GM19463 (cell line): ENCODE measurements around the gene ESYT3.
A peak's percentile ranks its signal among the peaks of the same experiment; 100 is the strongest.
"Not testable (repeated sequence)": the region's sequence is repeated elsewhere in the genome, so short reads cannot be mapped to it uniquely, and the experiment has no call there.

Experiments
- ATAC-seq: cut with Tn5 transposase; IDR thresholded peaks from one replicate; pipeline ENCODE4 v1.9.1; 2021; ENCODE audit warnings: mild to moderate bottlenecking, moderate library complexity; ENCODE audit not compliant: unreplicated experiment

The ESYT3 gene

GRCh38 chr3:138484672-138485071, 50.3 kb downstream of the ESYT3 start:
- not testable (repeated sequence) for ATAC-seq

DNA sequence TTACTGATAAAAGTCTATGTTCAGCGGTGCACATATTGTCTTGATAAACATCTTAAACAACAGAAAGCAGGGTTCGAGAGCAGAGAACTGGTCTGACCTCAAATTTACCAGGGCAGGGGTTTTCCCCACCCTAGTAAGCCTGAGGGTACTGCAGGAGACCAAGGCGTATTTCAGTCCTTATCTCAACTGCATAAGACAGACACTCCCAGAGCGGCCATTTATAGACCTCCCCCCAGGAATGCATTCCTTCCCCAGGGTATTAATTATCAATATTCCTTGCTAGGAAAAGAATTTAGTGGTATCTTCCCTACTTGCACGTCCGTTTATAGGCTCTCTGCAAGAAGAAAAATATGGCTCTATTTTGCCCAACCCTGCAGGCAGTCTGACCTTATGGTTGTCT, 52.2 kb downstream of the ESYT3 start:
- ATAC-seq, result not testable (repeated sequence)

DNA sequence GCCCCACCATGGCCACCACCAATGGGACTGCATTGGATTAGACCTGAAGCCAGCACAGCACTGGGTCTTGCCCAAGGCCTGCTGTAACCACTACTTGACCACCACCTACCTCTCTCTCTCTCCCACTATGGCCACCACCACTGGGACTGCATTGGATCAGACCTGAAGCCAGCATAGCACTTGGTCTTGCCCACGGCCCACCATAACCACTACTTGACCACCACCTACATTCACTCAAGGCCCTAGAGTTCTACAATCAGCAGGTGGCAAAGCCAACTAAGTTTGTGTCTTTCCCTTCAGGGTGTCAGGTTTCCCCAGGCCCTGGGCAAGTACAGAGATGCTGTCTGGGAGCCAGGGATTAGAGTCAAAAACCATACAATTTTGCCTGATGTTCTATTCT, 57.6 kb downstream of the ESYT3 start:
- ATAC-seq, result no peak

DNA sequence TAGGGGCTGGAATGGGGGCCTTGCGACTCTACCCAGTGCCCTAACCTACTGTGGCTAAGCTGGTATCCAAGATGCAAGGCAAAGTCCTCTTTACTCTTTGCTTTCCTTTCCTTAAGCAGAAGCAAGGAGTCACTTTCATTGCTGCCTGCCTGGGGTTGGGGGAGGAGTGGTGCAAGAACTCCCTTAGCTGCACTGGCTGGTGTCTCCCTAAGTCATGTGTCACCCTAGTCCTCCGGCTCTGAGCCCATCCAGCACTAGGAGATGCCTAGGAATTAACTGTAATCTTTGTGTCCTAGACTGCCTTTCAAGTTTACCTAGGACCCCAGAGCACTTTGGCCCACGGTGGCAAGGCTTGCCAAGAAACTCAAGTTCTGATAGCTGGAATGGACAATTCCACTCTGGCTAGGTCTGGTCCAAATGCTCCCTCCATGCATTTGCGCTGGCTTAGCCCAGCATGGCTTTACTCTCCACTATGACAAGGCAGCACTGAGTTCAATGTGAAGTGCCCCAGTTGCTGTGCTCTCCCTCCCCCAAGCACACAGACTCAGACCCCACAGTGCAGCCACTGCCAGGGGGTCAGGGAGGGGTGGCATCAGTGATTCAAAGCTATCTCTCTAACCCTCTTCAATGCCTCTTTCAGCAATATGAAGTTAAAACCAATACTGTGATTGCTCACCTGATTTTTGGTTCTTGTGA, 58.7 kb downstream of the ESYT3 start:
- no peak for ATAC-seq

- no peak for ATAC-seq
Observed at GRCh38 chr3:138493804-138494606, 59.6 kb downstream of the ESYT3 start.

- no peak for ATAC-seq
Observed at GRCh38 chr3:138494607-138494929, 60.2 kb downstream of the ESYT3 start.

DNA sequence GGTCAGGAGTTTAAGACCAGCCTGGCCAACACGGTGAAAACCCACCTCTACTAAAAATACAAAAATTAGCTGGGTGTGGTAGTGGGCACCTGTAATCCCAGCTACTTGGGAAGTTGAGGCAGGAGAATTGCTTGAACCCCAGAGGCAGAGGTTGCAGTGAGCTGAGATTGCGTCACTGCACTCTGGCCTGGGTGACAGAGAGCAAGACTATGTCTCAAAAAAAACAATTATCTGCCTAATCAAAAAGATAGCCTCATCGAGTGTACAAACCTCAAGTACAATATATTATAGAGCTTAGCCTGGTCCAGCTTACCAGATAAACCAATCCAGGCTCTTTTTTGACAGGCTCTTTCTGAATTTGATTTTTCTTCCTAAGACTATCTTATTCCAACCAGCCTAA, 61.2 kb downstream of the ESYT3 start:
- ATAC-seq, result not testable (repeated sequence)

GRCh38 chr3:138496436-138496835, 62.0 kb downstream of the ESYT3 start:
- no peak for ATAC-seq

DNA sequence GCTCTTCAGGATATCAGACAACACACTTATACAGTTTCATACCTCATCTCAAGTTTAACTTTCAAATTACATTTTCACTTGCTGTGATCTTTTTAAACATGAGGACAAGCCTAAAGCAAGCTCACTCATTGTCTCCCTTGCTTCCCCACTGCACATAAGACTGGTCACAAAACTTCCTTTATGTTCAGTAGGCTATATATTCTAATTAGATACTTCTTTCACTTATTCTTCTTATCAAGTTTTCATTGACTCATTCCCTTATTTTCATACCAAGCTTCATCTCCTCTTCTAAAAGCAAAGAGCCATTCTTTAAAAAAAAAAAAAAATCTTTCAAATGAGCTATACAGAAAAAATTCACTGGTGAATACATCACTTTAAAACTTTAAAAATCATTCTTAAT, 62.6 kb downstream of the ESYT3 start:
- ATAC-seq, result no peak

- ATAC-seq, result no peak
Observed at GRCh38 chr3:138497851-138498250, 63.4 kb downstream of the ESYT3 start.

- no peak for ATAC-seq
Observed at GRCh38 chr3:138498991-138499390, 64.6 kb downstream of the ESYT3 start.

GRCh38 chr3:138507524-138507923, 73.1 kb downstream of the ESYT3 start:
- no peak for ATAC-seq

GRCh38 chr3:138509586-138509985, 75.2 kb downstream of the ESYT3 start:
- ATAC-seq, result no peak

DNA sequence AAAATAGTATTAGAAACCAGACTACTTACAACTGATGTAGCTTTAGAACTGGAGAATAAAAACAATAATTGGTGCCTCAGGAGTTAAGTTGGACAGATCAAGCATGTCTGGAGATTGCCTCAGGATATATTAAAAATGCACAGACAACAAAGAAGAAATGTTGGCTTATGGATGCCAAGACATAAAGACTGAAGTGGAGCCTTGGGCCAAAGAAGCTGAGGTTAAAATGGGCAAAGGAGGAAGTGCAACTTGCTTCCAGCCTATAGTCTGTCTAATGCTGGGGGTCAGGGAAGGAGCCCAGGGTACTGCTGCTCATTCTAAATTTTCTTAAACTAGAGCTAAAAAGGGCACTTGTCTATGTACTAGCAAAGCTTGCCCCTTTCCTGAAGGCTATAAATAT, 77.5 kb downstream of the ESYT3 start:
- no peak for ATAC-seq

DNA sequence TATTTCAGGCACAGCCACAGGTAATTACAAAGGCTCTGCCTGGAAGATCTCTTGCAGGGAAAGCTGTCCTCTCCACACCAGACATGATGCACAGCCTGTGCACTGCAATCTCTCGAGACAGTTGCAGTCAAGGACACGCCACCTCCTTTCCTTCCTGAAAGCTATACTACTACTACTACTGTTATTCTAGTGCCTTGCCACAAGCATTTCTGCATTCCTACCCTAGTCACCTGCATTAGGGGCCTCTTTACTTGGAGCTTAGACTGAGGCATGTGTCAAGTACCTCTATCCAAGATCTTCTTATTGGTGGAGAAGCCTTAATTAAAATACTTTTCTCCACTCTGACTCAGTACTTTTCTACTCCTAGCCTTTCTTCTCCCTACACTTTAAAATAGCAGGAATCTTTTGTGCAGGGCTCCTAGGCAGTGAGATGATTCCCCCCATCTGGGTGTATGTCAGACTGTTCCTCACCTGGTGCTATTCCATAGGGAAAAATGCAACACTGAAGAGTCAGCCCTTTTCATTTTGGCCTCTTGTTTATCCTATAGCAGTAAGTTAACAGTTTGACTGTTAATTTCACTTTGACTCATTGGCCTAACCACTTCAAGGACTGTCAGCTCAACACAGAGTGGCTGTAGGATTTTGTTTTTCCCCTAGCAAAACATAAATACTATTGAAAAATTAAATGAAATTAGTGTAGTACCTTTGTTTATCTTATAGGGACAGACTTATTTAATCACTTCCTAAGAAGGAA, 78.9 kb downstream of the ESYT3 start:
- peak; percentile 87 for ATAC-seq

DNA sequence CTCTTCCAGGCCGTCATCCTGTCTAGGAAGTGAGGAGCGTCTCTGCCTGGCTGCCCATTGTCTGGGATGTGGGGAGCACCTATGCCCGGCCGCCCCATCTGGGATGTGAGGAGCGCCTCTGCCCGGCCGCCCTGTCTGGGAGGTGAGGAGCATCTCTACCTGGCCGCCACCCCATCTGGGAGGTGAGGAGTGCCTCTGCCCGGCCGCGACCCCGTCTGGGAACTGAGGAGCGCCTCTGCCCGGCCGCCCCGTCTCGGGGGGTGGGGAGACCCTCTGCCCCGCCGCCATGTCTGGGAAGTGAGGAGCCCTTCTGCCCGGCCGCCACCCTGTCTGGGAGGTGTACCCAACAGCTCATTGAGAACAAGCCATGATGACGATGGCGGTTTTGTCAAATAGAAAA, 87.0 kb downstream of the ESYT3 start:
- not testable (repeated sequence) for ATAC-seq
